Measurements from ENCODE around the gene CRY1.
"Not testable (repeated sequence)": the region's sequence is repeated elsewhere in the genome, so short reads cannot be mapped to it uniquely, and the experiment has no call there.

CRY1 gene

GRCh38 chr12:106999446-106999845, 93.9 kb downstream of the CRY1 start:
- DNase-seq (ENCODE audit: low spot score): no peak

- no peak for DNase-seq (ENCODE audit: low spot score)
Observed at GRCh38 chr12:106997916-106998315, 95.4 kb downstream of the CRY1 start.

GRCh38 chr12:106996102-106996501, 97.2 kb downstream of the CRY1 start:
- DNase-seq (ENCODE audit: low spot score): not testable (repeated sequence)

- no peak for DNase-seq (ENCODE audit: low spot score)
Observed at GRCh38 chr12:106994579-106995220, 98.6 kb downstream of the CRY1 start.

GRCh38 chr12:106987846-106988245, 105.5 kb downstream of the CRY1 start:
- DNase-seq (ENCODE audit: low spot score): no peak

- DNase-seq (ENCODE audit: low spot score): peak; percentile 99
Observed at GRCh38 chr12:106986625-106987389, 106.5 kb downstream of the CRY1 start, which contains the start of gene MTERF2. TSS of gene MTERF2 (minus strand) at chr12:106987146. CDS start at chr12:106978714, 8,432 bp downstream.

- DNase-seq (ENCODE audit: low spot score): no peak
Observed at GRCh38 chr12:106986135-106986534, 107.2 kb downstream of the CRY1 start.

GRCh38 chr12:106985479-106985878, 107.9 kb downstream of the CRY1 start:
- no peak for DNase-seq (ENCODE audit: low spot score)

- no peak for DNase-seq (ENCODE audit: low spot score)
Observed at GRCh38 chr12:106984588-106985137, 108.7 kb downstream of the CRY1 start.

GRCh38 chr12:106982229-106982628, 111.1 kb downstream of the CRY1 start:
- no peak for DNase-seq (ENCODE audit: low spot score)

- DNase-seq (ENCODE audit: low spot score): no peak
Observed at GRCh38 chr12:106981788-106982187, 111.6 kb downstream of the CRY1 start.

GRCh38 chr12:106980944-106981343, 112.4 kb downstream of the CRY1 start:
- DNase-seq (ENCODE audit: low spot score): no peak

GRCh38 chr12:106978035-106978800, 115.1 kb downstream of the CRY1 start:
- no peak for DNase-seq (ENCODE audit: low spot score)

- DNase-seq (ENCODE audit: low spot score): no peak
Observed at GRCh38 chr12:106976668-106977067, 116.7 kb downstream of the CRY1 start.

GRCh38 chr12:106975993-106976658, 117.2 kb downstream of the CRY1 start:
- no peak for DNase-seq (ENCODE audit: low spot score)

GRCh38 chr12:106975098-106975497, 118.3 kb downstream of the CRY1 start:
- no peak for DNase-seq (ENCODE audit: low spot score)

GRCh38 chr12:106974511-106974910, 118.8 kb downstream of the CRY1 start:
- DNase-seq (ENCODE audit: low spot score): no peak

- no peak for DNase-seq (ENCODE audit: low spot score)
Observed at GRCh38 chr12:106973545-106973944, 119.8 kb downstream of the CRY1 start.

GRCh38 chr12:106971065-106971464, 122.3 kb downstream of the CRY1 start:
- no peak for DNase-seq (ENCODE audit: low spot score)

- DNase-seq (ENCODE audit: low spot score): no peak
Observed at GRCh38 chr12:106964526-106964925, 128.8 kb downstream of the CRY1 start.

GRCh38 chr12:106962286-106962685, 131.1 kb downstream of the CRY1 start:
- no peak for DNase-seq (ENCODE audit: low spot score)

- no peak for DNase-seq (ENCODE audit: low spot score)
Observed at GRCh38 chr12:106960443-106960842, 132.9 kb downstream of the CRY1 start.
